Epithelial cell of proximal tubule (primary cell): ENCODE results near the gene TXLNB. TPM values are rescaled to one million over a fixed set of nuclear protein-coding genes. Genes with fewer than 3 reads are reported as not detected.
"Not testable (repeated sequence)": the region's sequence is repeated elsewhere in the genome, so short reads cannot be mapped to it uniquely, and the experiment has no call there.

ENCODE experiments used
- DNase-seq: peaks from one replicate; pipeline ENCODE4 v3.0.0-alpha.2; 2011; ENCODE audit warnings: low read depth
- H3K4me3 ChIP-seq: 2 replicates; pipeline ENCODE4 v1.5.1; 2011; ENCODE audit warnings: low read depth, mild to moderate bottlenecking, low read length
- total RNA-seq: library from RNA; depleted of rRNA; stranded (reverse); fragments of >200 nt; gene quantifications from 2 replicates; pipeline ENCODE4 v1.2.3, GENCODE V29; 2015
- TF ChIP-seq, protein P1 (sequence below): conservative IDR thresholded peaks from 2 replicates; pipeline ENCODE4 v1.5.1; 2012; ENCODE audit warnings: low read depth, mild to moderate bottlenecking, low read length

TXLNB gene
- total RNA-seq, 1 donor from 2014 or later: not detected

DNA sequence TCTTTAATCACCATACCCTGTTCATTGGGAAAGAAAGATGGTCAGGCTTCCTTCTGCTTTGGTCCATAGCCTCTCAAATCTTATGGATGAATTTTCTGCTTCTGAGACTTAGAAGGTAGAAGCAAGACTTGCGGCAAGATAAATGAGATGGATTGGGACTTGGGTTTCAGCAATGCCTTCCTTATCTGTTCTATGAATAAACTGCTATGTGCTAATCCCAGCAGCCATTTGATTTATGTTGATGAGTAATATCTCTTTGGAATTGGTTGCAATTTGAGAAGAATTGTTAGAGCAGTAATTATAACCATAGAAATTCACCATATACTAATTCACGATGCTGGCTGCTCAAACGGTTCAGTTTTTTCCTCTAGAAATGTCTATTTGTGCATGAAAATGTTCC is 48.3 kb downstream of the TXLNB start:
- no peak for DNase-seq
- H3K4me3 ChIP-seq: no peak overlapping the region
- TF ChIP-seq, protein P1, sequence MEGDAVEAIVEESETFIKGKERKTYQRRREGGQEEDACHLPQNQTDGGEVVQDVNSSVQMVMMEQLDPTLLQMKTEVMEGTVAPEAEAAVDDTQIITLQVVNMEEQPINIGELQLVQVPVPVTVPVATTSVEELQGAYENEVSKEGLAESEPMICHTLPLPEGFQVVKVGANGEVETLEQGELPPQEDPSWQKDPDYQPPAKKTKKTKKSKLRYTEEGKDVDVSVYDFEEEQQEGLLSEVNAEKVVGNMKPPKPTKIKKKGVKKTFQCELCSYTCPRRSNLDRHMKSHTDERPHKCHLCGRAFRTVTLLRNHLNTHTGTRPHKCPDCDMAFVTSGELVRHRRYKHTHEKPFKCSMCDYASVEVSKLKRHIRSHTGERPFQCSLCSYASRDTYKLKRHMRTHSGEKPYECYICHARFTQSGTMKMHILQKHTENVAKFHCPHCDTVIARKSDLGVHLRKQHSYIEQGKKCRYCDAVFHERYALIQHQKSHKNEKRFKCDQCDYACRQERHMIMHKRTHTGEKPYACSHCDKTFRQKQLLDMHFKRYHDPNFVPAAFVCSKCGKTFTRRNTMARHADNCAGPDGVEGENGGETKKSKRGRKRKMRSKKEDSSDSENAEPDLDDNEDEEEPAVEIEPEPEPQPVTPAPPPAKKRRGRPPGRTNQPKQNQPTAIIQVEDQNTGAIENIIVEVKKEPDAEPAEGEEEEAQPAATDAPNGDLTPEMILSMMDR: no peak

DNA sequence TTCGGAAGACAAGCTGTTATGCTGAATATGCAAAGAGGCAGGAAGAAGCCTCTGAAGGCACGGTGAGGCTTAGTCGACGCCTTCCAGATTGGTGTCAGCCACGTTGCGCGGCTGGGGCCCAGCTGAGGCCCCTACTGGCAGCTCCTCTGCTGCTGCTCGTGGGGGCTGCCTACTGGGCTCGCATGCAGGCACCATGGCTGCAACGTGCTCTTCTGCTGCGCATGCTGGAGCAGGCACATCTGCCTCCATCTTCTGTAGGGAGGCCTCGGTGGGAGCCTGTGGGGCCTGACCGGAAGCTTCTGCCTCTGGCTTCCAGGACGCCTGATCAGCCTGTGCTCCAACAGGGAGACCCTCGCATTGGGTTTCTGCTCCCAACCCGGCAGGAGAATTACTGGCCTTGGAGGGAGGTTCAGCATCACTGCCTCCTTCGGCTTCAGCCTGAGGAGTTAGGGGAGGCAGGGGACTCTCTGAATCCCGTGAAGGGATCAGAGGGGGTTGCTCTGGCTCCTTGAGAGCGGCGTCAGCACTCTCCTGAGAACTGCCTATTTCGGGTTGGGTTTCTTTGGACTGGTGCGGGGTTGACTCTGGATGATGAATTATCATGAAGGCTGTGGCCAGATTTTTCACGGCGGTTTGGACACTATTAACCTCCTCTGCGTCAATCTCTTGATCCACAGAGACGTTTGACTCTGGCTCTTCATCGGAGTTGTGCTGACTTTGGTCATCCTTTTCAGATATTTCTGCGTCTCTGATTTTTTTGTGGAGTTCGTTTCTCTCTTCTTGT is 49.1 kb downstream of the TXLNB start:
- H3K4me3 ChIP-seq: no peak overlapping the region
- DNase-seq: no peak
- TF ChIP-seq, protein P1: no peak

DNA sequence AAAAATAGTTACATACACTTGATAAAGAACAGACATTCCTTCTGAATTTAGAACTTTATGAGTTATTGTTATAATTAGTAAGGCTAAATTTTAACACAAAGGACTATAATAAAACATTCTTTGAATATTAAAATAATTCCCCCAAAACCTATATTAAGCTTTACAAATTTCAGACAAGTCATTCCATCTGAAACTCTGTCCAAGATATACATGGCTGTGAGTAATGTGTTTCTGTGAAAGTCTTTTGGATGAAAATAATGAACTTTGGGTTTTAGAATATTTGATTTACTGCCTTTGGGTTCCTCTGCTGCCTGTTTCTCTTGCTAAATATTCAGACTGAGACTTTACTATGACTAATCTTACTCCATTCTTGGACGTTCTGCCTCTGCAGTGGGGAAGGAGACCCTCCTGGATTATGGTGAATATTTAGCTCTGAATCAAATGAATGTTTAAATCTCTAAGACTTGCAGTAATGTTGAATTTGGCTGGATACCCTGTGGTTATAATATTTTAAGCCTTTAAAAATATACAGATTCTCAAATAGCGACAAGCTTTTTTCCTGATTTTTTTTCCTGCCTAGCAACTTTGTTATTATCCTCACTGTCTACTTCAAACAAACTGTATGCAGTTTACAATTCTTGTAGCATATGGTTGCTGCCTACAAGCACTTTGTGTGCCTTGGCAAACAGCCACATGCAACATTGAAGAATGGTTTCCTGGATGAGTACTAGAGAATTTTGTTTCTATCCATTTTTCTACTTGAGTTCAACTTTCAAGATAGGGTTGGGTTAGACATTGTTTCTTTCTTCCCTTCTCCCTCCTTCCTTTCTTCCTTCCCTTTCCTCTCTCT is 51.4 kb downstream of the TXLNB start:
- no peak for DNase-seq

DNA sequence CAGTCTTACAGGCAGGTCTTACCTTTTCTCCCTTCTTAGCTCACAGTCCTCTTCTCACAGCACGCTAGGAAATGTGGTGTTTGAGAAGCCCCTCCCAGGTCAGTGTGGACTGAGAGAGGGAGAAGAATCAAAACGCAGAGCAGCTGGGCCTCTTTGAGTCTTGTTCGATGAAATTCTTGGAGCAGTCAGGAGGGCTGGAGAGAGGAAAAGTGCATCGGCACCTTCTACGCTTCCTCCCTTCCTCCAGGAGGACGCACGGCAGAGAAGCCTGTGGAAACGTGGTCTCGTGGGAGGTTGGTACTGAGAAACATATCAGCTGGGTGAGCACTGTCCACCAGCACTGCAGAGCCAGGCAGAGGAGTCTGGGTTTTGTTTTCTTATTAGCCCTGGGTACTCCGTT is 52.7 kb downstream of the TXLNB start:
- TF ChIP-seq, protein P1: no peak
- no peak for DNase-seq
- no peak overlapping the region for H3K4me3 ChIP-seq

More for the DNA sequence above, 51.4 kb downstream of the TXLNB start:
- no peak overlapping the region for H3K4me3 ChIP-seq
- TF ChIP-seq, protein P1: no peak

DNA sequence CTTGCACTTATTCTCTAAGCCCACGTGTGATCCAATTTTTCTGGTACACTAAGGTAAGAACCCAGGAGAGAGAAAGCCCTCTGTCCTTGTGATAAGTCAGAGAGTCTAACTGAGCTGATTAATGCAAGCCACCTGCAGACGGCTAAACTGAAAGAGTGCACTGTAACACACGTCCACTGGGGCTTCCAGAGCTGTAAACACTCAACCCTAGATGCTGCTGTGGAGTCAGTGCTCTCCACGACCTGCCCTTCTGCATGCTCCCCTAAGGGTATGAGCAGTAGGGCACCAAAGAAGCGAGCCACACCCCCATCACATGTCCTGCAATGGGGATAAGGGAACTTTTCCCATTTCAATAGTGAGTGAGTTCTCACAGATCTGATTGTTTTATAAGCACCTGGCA is 55.7 kb downstream of the TXLNB start:
- DNase-seq: no peak
- no peak overlapping the region for H3K4me3 ChIP-seq
- TF ChIP-seq, protein P1: no peak

DNA sequence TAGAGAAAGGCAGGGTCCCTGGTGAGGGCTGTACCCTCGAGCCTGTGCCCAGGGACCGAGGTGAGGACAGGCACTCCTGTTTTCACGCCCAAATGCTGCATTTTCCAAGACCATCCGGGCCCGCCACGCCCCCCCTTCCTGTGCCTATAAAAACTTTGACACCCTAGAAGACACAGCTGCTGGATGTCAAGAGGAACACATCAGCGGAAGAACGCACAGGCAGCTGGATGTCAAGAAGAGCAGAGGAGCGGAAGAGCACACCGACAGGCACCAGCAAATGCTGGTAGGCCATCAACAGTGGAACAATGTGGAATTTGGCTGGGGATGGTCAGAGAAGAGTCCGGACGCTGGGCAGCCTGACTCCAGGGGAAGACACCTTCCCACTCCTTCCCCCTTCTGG is 56.1 kb downstream of the TXLNB start:
- no peak overlapping the region for H3K4me3 ChIP-seq
- DNase-seq: no peak
- TF ChIP-seq, protein P1: no peak

DNA sequence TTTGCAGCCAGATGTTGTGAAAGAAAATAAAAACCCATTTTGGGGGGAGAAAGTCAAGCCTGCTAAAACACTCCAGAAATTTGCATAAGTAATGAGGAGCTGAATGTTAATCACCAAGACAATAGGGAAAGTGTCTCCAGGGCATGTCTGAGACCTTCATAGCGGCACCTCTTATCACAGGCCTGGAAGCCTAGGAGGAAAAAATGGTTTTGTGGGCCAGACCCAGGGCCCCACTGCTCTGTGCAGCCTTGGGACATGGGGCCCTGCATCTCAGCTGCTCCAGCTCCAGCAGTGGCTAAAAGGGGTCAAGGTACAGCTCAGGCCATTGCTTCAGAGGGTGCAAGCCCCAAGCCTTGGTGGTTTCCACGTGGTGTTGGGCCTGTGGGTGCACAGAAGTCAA is 57.6 kb downstream of the TXLNB start:
- not testable (repeated sequence) for DNase-seq, H3K4me3 ChIP-seq
